GM21825 (cell line): ENCODE results near the gene CPA2.
"Not testable (repeated sequence)": the region's sequence is repeated elsewhere in the genome, so short reads cannot be mapped to it uniquely, and the experiment has no call there.

Experiments
- ATAC-seq: cut with Tn5 transposase; IDR thresholded peaks from one replicate; pipeline ENCODE4 v1.9.1; 2021; ENCODE audit warnings: mild to moderate bottlenecking, moderate library complexity; ENCODE audit not compliant: unreplicated experiment

Gene CPA2

GRCh38 chr7:130304878-130305277, 38.2 kb downstream of the CPA2 start:
- ATAC-seq, result no peak

DNA sequence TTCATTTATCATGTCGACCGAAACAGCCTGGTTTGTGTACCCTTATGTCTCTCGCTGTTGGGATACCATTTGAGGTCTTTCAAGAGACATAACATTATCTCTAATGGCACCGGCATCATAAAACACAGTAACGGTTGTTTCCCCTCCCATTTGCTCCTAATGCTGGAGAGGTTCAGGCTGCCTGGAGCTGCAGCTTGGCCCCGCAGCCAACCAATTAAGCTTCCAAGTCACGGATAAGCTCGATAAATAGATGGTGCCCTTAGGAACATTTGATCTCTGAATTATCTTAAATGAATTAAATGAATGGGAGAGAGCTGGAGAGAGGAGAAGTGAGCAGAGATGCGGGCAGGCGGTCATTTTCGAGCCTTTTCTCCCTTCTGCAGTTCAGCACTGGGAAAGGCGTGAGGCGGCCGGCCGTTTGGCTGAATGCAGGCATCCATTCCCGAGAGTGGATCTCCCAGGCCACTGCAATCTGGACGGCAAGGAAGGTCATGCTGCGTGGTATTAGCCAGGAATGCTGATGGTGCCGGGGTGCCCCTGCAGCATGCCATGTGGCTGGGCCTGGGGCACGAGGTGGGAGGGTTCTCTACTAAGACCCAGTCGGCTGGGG, 38.9 kb downstream of the CPA2 start:
- no peak for ATAC-seq

DNA sequence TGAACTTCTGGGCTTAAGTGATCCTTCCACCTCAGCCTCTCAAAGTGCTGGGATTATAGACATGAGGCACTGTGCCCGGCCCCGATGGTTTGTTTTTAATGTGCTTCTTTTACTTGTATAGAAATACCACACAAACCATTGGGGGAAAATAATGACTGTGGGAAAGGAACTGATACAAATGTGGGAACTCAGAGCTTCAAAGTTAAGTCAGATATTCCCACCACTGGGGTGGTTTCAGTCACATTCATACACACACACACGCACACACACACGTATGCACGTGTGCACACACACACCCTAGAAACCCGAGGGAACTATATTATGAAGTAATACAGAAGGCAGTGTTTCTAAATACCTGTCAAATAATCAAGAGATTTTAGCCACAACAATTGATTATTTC, 43.3 kb downstream of the CPA2 start:
- ATAC-seq, result no peak

GRCh38 chr7:130314305-130314704, 47.6 kb downstream of the CPA2 start:
- ATAC-seq, result no peak

- ATAC-seq, result no peak
Observed at GRCh38 chr7:130319541-130319940, 52.9 kb downstream of the CPA2 start.

DNA sequence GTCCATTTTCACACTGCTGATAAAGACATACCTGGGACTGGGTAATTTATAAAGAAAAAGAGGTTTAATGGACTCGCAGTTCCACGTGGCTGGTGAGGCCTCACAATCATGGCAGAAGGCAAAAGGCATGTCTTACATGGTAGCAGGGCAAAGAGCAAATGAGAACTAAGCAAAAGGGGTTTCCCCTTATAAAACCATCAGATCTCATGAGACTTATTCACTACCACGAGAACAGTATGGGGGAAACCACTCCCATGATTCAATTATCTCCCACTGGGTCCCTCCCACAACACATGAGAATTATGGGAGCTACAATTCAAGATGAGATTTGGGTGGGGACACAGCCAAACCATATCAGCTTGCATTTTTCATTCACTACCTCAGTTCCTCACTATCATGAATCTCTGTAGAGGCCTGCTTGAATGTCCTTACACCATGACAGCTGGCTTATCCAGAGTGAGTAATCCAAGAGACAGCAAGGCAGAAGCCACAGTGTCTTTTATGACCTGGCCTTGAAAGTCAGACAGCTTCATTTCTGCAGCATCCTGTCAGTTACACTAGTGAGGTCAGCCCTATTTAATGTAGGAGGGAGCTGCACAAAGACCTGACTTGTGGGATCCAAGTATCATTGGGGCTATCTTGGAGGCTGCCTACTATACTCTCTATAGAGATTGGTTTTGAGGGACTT, 55.0 kb downstream of the CPA2 start:
- ATAC-seq, result not testable (repeated sequence)

GRCh38 chr7:130322615-130323014, 56.0 kb downstream of the CPA2 start:
- no peak for ATAC-seq

GRCh38 chr7:130324306-130324943, 57.8 kb downstream of the CPA2 start:
- ATAC-seq, result no peak

DNA sequence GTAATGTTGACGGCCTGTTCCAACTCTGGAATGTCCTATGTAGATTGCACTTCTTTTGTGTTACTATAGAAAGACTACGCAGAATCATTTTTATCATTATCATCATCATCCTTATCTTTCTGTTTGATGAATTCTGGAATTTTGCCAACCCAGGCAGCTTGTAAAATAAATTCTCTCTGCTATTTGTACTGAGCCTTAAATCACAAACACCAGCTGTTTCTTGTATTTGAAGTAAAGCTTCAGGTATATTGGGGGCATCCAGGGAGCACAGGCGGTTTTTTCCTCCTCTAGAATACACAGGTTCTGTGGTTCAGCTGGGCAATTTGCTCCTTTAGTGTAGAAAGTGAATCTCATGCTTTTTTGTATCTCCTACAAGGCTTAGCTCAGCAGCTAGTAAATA, 63.0 kb downstream of the CPA2 start:
- no peak for ATAC-seq

DNA sequence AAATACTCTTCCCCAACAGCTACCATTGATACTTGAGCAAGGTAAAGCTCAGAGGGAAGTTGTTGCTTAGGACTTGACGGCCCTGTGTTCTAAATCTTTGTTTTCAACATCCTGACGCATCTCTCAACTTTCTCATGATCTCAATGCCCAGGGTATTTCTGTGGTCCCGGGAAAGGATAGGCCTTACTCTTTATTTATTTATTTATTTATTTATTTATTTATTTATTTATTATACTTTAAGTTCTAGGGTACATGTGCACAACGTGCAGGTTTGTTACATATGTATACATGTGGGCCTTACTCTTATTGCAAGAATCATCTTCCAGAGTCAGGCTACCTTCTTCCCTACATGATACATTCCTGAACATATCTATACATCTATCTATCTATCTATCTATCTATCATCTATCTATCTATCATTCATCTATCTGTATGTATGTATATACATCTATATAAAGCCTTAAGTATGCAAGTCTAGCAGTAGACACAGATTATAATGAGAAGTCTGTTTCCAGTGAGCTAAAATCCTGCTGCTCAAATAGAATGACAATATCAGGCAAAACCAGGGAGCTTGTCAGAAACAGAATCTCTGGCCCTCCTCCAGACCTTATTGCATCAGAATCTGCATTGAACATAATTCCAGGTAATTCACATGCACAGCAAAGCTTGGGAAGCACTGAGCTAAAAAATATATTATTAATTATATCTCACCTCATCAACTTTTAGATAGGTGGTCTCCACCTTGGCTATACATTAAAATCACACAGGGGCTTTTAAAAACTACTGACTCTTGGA, 65.8 kb downstream of the CPA2 start:
- ATAC-seq, result no peak

DNA sequence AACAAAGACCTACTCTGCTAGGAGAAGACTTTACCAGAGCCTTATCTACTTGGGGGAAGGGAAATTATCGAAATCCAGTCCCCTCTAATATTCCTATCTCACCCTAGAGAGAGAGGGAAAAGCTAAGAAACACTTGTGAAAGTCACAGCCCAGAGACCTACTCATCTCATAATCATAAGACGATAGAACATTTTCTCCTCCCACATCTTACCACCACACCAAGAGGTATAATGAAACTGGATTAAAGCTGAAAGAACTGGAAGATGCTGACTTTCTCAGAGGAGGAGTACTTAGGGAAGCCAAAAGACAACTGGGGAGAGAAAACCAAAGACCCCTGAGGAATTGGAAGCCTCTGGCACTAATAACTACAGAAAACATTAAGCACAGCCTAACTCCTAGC, 67.2 kb downstream of the CPA2 start:
- no peak for ATAC-seq

DNA sequence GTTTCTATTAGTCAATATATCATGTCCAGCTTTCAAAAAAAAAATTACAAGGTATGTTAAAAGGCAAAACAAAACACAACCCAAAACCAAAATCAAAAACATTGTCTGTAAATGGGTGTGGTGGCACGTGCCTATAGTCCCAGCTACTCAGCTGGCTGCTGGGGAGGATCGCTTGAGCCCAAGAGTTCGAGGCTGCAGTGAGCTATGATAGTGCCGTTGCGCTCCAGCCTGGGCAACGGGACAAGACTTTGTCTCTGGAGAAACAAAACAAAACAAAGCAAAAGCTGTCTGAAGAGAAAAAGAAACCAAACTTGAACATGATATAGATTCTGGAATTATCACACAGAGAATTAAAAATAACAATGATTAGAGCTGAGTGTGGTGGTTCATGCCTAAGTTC, 67.6 kb downstream of the CPA2 start:
- no peak for ATAC-seq

DNA sequence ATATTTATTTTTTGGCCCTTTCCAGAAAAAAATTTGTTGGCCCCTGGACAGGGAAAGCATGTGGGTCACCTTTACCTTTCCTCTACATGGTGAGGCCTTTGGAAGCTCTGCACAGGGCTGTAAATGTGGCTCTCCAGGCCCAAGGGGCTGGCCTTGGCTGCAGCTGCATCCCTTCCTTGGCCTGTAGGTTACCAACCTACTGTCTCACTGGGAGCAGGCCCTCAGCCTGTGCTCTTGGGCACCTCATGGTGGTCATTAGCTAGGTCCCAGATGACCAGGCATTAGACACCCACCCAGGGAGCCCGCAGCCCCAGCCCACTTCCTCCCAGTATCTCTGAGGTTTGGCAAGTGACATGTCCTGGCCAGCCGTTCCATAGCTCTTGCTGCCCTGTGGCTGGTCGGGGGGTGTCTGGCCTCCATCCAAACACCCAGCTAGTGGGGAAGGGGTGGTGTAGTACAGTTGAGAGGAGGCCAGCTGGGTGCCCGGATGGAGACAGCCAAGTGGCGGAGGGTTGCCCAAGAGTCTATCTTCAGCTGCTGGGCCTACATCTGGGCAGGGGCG, 70.8 kb downstream of the CPA2 start:
- no peak for ATAC-seq

DNA sequence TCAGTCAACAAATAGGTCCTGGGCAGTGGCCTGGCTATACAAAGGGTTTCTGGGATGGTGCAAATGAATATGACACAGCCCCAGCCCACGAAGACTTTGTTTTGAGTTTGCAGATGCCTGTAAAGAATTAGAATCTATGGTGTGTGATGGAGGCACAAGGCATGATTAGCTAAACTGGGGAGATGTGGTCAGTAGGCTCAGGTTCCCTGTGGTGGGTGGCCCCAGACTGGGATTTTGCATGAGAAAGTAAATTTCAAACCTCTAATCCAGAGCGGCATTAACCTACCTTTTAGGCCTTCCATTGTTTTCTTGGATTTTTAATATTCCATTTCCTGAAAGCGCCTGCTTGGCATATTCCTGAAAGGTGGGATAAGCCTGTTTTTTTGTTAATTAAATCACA, 71.6 kb downstream of the CPA2 start:
- ATAC-seq, result no peak
